Measurements from ENCODE around the gene AP2A2.

DNA sequence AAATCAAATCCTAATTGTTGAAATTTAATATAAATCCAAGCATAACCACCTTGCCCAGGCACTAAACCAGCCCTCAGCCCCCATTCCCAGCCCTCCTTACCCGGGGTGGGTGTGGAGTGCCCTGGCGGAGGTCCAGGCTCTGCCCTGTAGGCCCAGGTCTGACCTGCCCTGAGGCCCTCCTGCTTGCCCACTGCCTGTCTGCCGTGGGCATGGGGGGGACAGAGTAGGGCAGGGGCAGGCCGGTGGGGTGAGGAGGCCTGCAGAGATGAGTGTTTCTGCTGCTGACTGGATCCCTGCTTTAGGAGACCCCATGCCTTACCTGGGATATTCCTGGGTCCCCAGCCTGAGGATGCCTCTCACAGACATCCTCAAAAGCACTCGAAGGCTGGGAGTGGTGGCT, 11.5 kb upstream of the AP2A2 start:
- TF ChIP-seq, protein P1, sequence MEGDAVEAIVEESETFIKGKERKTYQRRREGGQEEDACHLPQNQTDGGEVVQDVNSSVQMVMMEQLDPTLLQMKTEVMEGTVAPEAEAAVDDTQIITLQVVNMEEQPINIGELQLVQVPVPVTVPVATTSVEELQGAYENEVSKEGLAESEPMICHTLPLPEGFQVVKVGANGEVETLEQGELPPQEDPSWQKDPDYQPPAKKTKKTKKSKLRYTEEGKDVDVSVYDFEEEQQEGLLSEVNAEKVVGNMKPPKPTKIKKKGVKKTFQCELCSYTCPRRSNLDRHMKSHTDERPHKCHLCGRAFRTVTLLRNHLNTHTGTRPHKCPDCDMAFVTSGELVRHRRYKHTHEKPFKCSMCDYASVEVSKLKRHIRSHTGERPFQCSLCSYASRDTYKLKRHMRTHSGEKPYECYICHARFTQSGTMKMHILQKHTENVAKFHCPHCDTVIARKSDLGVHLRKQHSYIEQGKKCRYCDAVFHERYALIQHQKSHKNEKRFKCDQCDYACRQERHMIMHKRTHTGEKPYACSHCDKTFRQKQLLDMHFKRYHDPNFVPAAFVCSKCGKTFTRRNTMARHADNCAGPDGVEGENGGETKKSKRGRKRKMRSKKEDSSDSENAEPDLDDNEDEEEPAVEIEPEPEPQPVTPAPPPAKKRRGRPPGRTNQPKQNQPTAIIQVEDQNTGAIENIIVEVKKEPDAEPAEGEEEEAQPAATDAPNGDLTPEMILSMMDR (conservative IDR thresholded peaks at IDR 0.05; ENCODE audit: low read depth, low read length), result no peak
- no peak for TF ChIP-seq EZH2 (IDR thresholded peaks at IDR 0.05; ENCODE audit: low read length, unreplicated experiment)

Data from PC-3 (cell line).